GM18499 (cell line): Measurements from ENCODE around the gene CCDC191.
A peak's percentile ranks its signal among the peaks of the same experiment; 100 is the strongest.

Source experiments
- ATAC-seq: cut with Tn5 transposase; IDR thresholded peaks from one replicate; pipeline ENCODE4 v1.9.1; 2021; ENCODE audit warnings: moderate number of reproducible peaks; ENCODE audit not compliant: insufficient read depth, unreplicated experiment

The CCDC191 gene

DNA sequence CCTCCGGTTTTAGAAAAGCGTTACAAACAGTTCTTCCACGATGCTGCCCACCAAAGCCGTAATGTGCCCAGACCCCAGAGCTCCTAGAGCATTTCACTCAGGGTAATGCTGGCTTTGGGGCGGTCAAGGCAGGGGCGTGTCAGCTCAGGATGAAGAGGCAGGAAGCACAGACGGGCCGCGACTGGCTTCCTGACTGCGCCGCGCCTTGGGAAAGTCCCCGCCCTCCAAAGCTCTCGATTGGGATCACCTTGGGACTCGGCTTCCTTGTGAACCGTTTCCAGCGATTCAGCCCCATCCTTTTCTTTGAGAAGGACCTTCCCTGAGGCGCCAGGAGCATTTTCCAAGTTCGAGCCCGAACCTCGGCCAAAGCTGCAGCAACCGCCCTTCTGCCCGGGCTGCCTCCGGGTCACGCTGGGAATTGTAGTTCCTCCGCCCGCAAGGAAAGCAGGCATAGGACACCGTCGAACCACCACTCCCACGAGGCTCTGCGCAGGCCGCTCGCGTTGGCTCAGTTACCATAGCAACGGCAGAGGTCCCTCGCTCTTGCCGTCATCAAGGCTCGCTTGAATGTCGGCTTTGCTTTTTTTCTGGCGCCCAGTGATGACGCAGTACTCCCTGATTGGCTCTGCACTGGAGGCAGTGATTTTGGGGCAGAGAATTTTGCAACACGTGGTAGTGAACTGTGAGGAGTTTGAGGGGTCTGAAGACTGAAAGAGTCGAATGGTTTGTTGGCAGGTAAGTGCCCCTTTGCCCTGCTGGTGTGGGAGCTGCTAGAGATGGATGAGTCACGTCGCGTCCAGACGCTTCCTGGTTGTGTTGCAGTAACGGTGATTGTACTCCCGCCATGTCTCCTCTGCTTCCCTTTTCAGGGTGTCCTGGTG lies at the start of gene CCDC191, which contains the start of gene QTRT2:
CCDC191 (minus strand) TSS at position 397 of the 881 bp plus-strand sequence; CDS start at position 337, 60 bp downstream.
QTRT2 (plus strand) TSS at position 608 of the 881 bp plus-strand sequence. CDS start 8,521 bp downstream, outside the sequence.
- ATAC-seq = peak; percentile 89

- no peak for ATAC-seq
Observed at GRCh38 chr3:114104414-114104813, 48.1 kb upstream of the CCDC191 start.

GRCh38 chr3:114103858-114104257 lies 47.5 kb upstream of the CCDC191 start:
- ATAC-seq = no peak

DNA sequence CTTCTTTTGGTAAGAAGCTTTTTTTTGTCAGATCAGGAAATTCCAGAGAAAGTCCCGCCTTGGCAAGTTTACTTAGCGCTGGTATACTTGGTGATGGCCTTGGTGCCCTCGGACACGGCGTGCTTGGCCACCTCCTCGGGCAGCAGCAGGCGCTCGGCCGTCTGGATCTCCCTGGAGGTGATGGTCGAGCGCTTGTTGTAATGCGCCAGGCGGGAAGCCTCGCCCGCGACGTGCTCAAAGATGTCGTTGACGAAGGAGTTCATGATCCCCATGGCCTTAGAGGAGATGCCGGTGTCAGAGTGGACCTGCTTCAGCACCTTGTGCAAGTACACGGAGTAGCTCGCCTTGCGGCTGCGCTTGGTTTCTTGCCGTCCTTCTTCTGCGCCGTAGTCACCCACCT lies 46.9 kb upstream of the CCDC191 start:
- no peak for ATAC-seq

DNA sequence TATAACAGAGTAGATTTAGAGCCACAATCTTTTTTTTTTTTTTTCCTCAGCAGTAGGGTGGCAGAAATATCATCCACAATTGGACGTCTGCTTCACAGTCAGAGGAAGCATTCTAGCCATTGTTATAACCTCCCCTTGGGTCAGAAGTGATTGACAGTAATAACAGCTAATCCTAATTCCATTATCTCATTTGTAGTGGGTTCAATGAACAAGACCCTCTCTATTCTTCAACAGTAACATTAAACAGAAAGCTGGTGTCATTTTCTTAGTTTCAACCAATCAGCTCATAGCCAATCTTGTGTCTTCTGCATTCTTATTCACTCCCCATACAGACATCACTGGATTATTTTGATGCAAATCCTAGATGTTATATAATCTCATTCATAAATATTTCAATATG lies 44.8 kb upstream of the CCDC191 start:
- no peak for ATAC-seq

- ATAC-seq = no peak
Observed at GRCh38 chr3:114095796-114096195, 39.5 kb upstream of the CCDC191 start.

- ATAC-seq = no peak
Observed at GRCh38 chr3:114093596-114093995, 37.3 kb upstream of the CCDC191 start.

DNA sequence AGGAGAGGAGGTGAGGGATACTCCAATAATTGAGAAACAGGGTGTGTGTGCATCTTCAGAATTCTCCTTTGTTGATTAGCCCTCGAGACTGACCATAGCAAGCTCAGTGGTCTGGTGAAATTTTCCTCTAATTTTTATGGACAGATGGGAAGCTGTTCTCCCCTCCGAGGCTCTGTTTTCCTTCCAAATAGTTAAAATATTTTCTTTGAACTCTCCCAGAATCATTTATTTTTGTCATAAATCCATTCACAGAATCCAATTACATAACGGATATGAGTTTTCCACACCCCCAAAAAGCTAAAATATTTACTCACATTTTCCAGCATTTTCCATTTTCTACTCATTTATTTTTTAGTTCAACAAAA lies 36.7 kb upstream of the CCDC191 start:
- ATAC-seq = no peak

- ATAC-seq = no peak
Observed at GRCh38 chr3:114092151-114093015, 36.1 kb upstream of the CCDC191 start.

DNA sequence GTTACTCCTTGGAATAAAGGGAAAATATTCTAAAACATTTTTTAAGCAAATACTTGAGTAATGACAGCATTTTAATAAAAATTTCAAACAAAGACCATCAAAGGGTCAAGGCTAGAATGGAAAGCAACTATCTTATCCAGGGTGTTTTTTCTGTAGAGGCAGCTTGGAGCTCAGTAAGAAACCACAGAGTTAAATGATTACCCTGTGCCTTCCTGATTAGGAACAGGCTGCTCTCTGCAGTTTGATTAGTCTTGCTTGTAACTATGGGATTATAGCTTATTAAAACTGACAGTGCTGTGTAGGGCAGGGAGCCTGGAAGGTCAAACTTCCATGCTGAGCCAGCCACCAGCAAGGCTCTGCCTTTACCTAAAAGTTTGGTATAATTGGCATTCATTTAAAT lies 33.3 kb upstream of the CCDC191 start:
- ATAC-seq = no peak

DNA sequence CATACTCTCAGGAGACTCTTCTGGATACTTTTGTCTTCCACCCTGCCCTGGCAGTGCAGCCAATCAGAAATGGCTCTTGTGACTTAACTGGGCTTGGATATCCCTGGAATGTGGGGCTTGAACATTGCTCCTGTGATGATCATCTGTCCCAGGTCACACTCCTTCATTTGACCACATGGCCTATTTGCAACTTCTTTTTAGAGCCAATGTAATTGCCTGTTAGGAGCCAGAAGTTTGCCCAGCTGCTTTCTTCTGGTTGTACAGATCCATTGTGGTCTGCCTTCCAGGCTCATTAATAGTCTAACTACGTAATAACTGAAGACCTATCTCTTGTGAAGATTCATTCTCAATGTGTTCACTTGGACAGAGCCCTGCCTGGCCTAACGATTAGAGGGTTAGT lies 30.0 kb upstream of the CCDC191 start:
- no peak for ATAC-seq

DNA sequence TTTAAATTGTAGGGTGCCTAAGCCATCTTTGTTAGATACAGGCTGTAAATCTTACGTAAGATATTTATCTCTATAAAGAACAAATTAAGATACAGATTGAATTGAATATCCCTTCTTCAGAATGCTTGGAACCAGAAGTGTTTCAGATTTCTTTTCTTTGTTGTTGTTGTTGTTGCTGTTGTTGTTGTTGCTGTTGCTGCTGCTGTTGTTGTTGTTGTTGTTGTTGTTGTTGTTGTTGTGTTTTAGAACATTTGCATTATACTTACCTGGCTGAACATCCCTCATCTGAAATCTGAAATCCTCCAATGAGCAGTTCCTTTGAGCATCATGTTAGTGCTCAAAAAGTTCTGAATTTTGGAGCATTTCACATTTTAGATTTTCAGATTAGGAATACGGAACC lies 26.8 kb upstream of the CCDC191 start:
- no peak for ATAC-seq

GRCh38 chr3:114081037-114081436 lies 24.7 kb upstream of the CCDC191 start:
- ATAC-seq = no peak

DNA sequence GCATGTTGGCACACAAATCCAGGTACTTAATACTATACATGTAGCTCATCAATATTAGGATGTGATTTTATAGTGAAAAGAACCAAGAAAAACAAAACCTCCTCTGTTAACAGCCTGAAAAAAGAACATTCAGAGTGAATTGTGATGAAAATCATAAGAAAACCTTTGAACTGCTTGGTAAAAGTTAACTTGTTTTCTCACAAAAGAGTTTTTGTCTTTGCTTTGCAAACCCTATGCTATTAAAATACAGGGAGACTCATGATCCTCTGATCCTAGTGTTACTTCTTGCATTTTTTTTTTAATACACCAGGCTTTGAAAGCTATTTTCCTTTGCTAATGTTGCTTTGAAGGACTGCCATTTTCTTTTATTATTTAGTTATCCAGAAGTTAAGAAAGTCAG lies 23.9 kb upstream of the CCDC191 start:
- ATAC-seq = no peak

DNA sequence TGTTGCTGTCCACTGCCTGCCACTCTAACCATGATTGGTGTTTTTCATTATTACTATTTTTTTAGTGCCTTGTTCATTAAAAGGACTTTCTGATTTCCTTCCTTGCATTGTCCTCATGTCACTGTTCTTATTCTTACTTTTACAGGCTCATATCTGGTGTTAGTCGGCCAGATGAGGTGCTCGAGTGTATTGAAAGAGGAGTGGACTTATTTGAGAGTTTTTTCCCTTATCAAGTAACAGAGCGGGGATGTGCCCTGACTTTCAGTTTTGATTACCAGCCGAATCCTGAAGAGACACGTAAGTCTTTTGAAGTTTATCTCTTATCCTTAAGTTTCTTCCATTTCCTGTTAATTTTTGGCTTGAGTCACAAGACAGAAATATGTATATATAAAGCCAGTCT lies 23.4 kb upstream of the CCDC191 start:
- no peak for ATAC-seq

- no peak for ATAC-seq
Observed at GRCh38 chr3:114078126-114078525, 21.8 kb upstream of the CCDC191 start.

DNA sequence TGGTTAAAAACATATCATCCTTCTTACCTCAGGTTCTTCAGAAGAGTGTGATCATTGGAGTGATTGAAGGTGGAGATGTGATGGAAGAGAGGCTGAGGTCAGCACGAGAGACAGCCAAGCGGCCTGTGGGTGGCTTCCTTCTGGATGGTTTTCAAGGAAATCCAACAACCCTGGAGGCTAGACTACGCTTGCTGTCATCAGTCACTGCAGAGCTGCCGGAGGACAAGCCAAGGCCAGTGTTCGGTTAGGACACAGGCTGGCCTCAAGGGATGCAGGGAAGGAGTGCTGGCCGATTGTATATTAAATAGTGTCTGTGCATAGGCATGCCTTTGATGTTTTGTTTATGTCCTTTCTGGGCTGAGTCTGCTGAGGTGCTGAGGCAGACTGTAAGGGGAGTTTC lies 20.4 kb upstream of the CCDC191 start:
- ATAC-seq = no peak

- no peak for ATAC-seq
Observed at GRCh38 chr3:114071786-114072185, 15.5 kb upstream of the CCDC191 start.

GRCh38 chr3:114068336-114068735 lies 12.0 kb upstream of the CCDC191 start:
- ATAC-seq = no peak

GRCh38 chr3:114067804-114068203 lies 11.5 kb upstream of the CCDC191 start:
- no peak for ATAC-seq
